Stimulated activated effector memory CD8-positive, alpha-beta T cell treated with anti-CD3 and anti-CD28 coated beads, Interleukin-12 subunit alpha, Interleukin-12 subunit beta, amount 100 ng/mL, for 72 hours (primary cell): ENCODE data around the gene PHGDH.

Experiments
- ATAC-seq: fragments of 150-1000 bp; cut with Tn5 transposase; 2 replicates; pipeline ENCODE4 v1.10.0; 2021
- DNase-seq, 2 donors: peaks; one replicate each; pipeline ENCODE4 v3.0.0; 2021 to 2022; ENCODE audit warnings: low spot score in 2 of 2
- H3K27ac Mint-ChIP-seq: one replicate; pipeline ENCODE4 v1.8.0; 2022; ENCODE audit warnings: mild to moderate bottlenecking, mixed read lengths
- H3K36me3 Mint-ChIP-seq: one replicate; pipeline ENCODE4 v1.8.0; 2022; ENCODE audit warnings: mild to moderate bottlenecking, mixed read lengths
- H3K4me1 Mint-ChIP-seq: one replicate; pipeline ENCODE4 v1.8.0; 2022; ENCODE audit warnings: mixed read lengths
- H3K4me3 Mint-ChIP-seq: one replicate; pipeline ENCODE4 v1.8.0; 2022; ENCODE audit warnings: mild to moderate bottlenecking, mixed read lengths
- H3K9me3 Mint-ChIP-seq: one replicate; pipeline ENCODE4 v1.8.0; 2022; ENCODE audit warnings: mixed read lengths

The PHGDH gene

DNA sequence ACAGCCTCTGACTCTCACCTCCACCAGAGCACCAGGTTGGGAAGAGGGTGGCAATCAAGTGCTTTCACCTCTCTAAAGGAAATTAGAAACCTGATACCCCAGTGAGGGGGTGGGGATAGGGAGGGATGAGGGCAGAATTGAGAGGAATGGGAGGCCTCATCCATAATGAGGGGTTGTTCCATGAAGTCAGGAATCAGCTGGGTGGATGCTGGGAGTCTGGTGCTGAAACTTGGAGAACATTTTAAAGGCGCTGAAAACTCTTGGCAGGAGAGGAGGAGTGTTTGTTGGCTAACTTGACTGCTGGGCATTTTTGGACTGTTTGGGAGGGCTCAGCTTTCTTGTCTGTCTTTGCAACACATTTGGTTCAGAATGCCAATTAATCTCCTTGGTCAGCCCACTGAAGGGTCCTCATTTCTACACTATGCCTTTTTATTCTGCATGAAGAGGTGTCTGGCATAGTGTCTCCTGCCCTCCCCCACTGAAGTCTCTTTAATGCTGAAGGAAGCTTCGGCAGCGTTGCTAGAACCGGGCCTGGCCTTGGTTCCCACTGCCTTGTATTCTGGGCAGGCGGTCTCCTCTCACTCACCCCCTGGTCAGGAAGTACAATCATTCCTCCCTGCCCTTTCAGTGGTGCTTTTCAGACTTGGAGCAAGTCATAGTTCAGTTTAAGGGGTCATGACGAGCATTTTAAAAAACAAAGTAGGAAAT is 2.2 kb downstream of the PHGDH start:
- H3K4me1 Mint-ChIP-seq, result peaks cover 16% of the 10 kb centered on the region

DNA sequence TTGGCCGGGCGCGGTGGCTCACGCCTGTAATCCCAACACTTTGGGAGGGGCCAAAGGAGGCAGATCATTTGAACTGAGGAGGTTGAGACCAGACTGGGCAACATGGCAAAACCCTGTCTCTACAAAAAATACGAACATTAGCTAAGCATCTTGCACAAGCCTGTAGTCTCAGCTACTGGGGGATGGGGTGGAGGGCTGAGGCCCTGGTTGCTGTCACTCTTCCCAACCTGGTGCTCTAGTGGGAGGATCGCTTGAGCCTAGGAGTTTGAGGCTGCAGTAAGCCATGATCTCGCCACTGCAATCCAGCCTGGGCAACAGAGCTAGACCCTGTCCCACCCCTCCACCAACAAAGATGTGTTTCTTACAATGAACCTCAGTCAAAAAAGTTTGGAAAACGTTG is 2.8 kb downstream of the PHGDH start:
- H3K27ac Mint-ChIP-seq, result no peak overlapping the region
- no peaks in the 10 kb centered on the region for H3K36me3 Mint-ChIP-seq
- ATAC-seq (no peak), DNase-seq (no peak)
- H3K4me3 Mint-ChIP-seq, result no peak overlapping the region
- H3K4me1 Mint-ChIP-seq, result peaks cover 16% of the 10 kb centered on the region
- H3K9me3 Mint-ChIP-seq, result no peaks in the 10 kb centered on the region

More for the DNA sequence above, 2.2 kb downstream of the PHGDH start:
- no peak overlapping the region for H3K27ac Mint-ChIP-seq
- no peaks in the 10 kb centered on the region for H3K36me3 Mint-ChIP-seq
- ATAC-seq (no peak), DNase-seq (no peak)
- peak overlapping the region; percentile 83 for H3K4me3 Mint-ChIP-seq
- H3K9me3 Mint-ChIP-seq, result no peaks in the 10 kb centered on the region

GRCh38 chr1:119715542-119715941 is 3.8 kb downstream of the PHGDH start:
- Mint-ChIP-seq H3K27ac (no peak overlapping the region), H3K4me1 (peaks cover 16% of the 10 kb centered on the region), H3K9me3 (no peaks in the 10 kb centered on the region), H3K4me3 (no peak overlapping the region), H3K36me3 (no peaks in the 10 kb centered on the region)
- ATAC-seq, result no peak
- DNase-seq, result no peak

- no peak overlapping the region for H3K27ac Mint-ChIP-seq
- no peak overlapping the region for H3K4me3 Mint-ChIP-seq
- H3K4me1 Mint-ChIP-seq, result peaks cover 10% of the 10 kb centered on the region
- ATAC-seq, result no peak
- H3K9me3 Mint-ChIP-seq, result no peaks in the 10 kb centered on the region
- H3K36me3 Mint-ChIP-seq, result peaks cover 12% of the 10 kb centered on the region
- no peak for DNase-seq
Observed at GRCh38 chr1:119718409-119718808, 6.7 kb downstream of the PHGDH start.

GRCh38 chr1:119718972-119719371 is 7.2 kb downstream of the PHGDH start:
- Mint-ChIP-seq H3K4me3 (no peak overlapping the region), H3K9me3 (no peaks in the 10 kb centered on the region), H3K36me3 (peaks cover 12% of the 10 kb centered on the region), H3K27ac (no peak overlapping the region), H3K4me1 (peaks cover 6% of the 10 kb centered on the region)
- ATAC-seq (no peak), DNase-seq (no peak)

- no peak for DNase-seq
- Mint-ChIP-seq H3K36me3 (peaks cover 18% of the 10 kb centered on the region), H3K4me1 (no peaks in the 10 kb centered on the region), H3K27ac (no peak overlapping the region), H3K9me3 (no peaks in the 10 kb centered on the region), H3K4me3 (no peak overlapping the region)
- ATAC-seq, result no peak
Observed at GRCh38 chr1:119720866-119721440, 9.2 kb downstream of the PHGDH start.

DNA sequence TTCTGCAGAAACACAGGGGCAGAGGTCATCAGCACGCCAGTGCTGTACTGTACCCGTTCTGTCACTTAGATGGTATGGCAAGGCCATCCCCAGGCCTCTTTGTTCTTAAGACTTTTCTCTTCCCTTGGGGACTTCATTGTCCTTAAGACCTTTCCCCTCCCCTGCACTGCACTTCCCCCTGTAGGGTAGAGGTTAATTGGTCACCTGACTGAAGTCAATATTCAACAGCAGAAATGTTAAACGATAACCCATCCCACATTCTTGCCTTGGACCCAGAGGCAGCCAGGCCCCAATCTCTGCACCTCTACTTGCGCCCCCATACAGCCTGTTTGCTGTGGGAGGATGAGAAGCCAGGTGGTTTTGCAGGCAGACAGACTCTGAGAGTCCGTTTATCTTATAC is 10.2 kb downstream of the PHGDH start:
- Mint-ChIP-seq H3K4me1 (no peaks in the 10 kb centered on the region), H3K27ac (no peak overlapping the region), H3K36me3 (peaks cover 21% of the 10 kb centered on the region), H3K9me3 (no peaks in the 10 kb centered on the region), H3K4me3 (no peak overlapping the region)
- ATAC-seq (no peak), DNase-seq (no peak)

DNA sequence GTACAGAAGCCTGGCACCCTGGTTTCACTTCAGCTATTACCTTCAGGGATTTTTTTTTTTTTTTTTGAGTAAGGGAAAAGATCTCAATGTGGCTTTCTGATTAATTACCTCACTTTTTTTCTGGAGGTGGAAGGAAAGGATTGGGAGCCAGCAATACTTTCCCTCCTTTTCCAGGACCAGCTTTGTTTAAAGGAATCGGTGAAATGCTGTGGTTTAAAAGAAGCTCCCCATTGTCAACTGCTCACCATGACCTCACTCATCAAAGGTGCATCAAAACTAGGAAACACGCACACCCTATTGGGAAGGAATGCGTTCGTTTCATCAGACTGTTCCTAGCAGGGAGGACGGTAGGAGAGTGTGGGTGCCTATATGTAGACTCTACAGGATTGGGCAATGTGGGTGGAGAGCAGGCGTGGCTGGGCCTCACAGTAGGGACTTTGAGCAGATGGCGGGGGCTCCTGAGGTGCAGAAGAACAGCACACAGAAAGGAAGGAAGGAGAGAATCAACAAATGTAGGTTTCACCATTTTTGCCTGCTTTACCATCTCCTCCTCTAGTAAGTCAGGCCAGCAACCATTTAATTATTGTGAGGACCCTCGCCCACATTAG is 13.0 kb downstream of the PHGDH start:
- Mint-ChIP-seq H3K36me3 (peaks cover 31% of the 10 kb centered on the region), H3K4me1 (no peaks in the 10 kb centered on the region), H3K27ac (no peak overlapping the region), H3K9me3 (no peaks in the 10 kb centered on the region), H3K4me3 (no peak overlapping the region)
- ATAC-seq (no peak), DNase-seq (no peak)

DNA sequence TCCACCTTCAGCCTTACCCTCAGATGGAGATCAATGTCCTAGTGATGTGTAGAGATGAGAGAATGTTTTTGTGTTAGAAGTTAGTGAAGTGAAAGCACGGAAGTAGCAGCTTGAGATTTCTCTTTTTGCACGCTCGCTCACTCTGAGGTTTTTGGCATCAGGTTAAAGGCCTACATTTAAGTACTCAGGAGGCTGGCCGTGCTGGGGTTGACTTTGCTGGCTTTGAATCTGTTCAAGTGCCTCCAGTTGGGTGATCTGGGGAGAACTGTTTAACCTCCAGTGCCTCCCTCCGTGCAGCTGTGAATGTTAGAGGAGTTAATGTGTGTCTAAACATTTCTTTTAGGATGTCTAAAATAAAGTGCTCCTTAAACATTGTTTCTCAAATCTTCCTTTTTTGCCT is 13.9 kb downstream of the PHGDH start:
- no peak overlapping the region for H3K27ac Mint-ChIP-seq
- no peak for DNase-seq
- ATAC-seq, result no peak
- no peaks in the 10 kb centered on the region for H3K4me1 Mint-ChIP-seq
- no peak overlapping the region for H3K4me3 Mint-ChIP-seq
- H3K9me3 Mint-ChIP-seq, result no peaks in the 10 kb centered on the region
- peaks cover 31% of the 10 kb centered on the region for H3K36me3 Mint-ChIP-seq

DNA sequence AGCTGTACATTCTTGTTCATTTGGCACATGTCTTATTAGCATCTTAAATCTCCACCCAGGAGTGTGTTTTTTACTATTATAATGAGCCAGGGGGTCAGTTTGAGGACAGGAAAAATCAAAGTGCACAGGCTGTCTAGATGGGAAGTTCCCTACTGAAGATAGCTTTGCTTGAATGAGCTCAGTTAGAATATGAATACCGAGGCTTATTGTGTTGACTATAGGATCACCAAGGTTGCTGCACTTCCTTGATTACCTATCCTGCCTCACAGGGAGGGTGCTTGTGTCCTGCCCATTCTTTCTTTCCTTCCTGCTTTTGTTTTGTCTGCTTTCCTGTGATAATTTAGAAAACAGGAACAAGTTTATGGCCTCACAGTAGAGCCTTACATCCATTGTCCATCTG is 16.3 kb downstream of the PHGDH start:
- H3K27ac Mint-ChIP-seq, result no peak overlapping the region
- ATAC-seq, result no peak
- no peaks in the 10 kb centered on the region for H3K4me1 Mint-ChIP-seq
- no peak overlapping the region for H3K4me3 Mint-ChIP-seq
- H3K9me3 Mint-ChIP-seq, result no peaks in the 10 kb centered on the region
- DNase-seq, result no peak
- H3K36me3 Mint-ChIP-seq, result peaks cover 21% of the 10 kb centered on the region

DNA sequence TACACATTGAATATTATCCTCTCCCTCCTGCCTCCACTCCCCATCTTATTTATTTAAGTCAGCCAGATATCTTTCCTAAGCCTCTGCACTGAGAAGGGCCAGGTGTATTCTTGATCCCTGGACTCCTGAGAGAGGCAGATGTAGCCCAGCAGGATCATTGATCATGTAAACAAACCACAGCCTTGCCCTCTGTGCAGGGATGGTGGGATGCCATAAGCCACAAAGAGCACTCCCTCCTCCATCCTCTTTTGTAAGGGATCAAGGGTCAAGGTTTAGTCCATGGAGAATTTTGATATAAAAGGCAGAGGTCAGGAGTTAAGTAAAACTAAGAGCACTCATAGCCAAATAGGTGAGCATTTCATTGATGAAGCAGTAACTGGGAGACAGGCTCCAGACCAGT is 17.3 kb downstream of the PHGDH start:
- Mint-ChIP-seq H3K9me3 (no peaks in the 10 kb centered on the region), H3K27ac (no peak overlapping the region), H3K4me3 (no peak overlapping the region), H3K36me3 (peaks cover 19% of the 10 kb centered on the region), H3K4me1 (no peaks in the 10 kb centered on the region)
- ATAC-seq (no peak), DNase-seq (no peak)

DNA sequence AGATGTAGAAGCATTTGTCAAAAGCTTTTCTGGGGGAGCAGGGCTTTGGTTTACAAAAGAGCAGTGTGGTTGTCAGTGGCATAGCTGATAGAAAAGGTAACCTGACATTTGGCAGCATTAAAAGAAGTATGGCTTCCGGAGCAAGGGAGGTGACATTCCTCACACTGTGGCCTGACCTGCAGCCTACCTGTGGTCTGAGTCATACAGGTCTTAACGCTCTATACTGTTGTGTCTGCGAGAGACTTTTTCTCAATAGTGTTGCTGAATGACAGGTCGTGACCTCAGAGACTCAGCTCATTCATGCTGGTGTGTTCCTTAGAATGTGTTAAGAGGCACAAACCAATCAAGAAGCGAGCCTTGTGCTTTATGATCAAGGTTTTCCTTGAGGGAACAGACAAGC is 19.3 kb downstream of the PHGDH start:
- Mint-ChIP-seq H3K9me3 (no peaks in the 10 kb centered on the region), H3K4me1 (no peaks in the 10 kb centered on the region), H3K4me3 (no peak overlapping the region), H3K27ac (no peak overlapping the region), H3K36me3 (peaks cover 21% of the 10 kb centered on the region)
- DNase-seq, result no peak
- no peak for ATAC-seq

DNA sequence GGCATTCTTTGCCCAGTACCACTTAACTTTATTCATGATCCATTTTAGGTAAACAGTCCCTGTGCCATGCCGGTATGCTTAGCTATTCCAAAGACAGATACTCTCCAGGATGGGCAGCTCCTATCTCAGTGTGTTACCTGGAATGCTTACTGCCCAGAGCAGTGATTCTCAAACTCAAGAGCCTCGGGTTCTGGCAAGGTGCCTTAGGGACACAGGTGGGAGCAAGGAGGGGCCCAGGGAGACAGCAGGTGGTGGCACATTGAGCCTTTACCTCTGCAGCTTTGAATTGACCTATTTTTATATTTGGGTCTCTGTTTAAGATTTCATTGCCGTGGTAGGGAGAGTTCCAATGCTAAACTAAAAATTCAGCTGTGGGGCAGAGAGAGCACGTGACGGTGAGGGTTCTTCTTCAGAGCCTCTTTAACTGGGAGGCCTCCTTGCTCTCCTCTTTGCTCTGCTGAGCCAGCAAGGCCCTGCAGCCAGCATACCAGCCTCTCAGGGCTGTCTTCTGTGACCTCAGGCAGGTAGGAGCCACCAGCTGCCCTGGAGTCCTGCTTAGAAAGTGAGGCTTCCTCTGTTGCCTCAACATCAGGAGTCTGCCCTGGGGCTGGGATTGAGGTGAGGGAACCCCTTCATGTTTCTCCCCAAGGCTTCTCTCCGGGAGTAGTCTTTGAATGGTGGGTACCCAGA is 20.2 kb downstream of the PHGDH start:
- peaks cover 18% of the 10 kb centered on the region for H3K36me3 Mint-ChIP-seq
- DNase-seq, result no peak
- H3K4me3 Mint-ChIP-seq, result no peak overlapping the region
- ATAC-seq, result no peak
- no peaks in the 10 kb centered on the region for H3K4me1 Mint-ChIP-seq
- no peaks in the 10 kb centered on the region for H3K9me3 Mint-ChIP-seq
- H3K27ac Mint-ChIP-seq, result no peak overlapping the region

DNA sequence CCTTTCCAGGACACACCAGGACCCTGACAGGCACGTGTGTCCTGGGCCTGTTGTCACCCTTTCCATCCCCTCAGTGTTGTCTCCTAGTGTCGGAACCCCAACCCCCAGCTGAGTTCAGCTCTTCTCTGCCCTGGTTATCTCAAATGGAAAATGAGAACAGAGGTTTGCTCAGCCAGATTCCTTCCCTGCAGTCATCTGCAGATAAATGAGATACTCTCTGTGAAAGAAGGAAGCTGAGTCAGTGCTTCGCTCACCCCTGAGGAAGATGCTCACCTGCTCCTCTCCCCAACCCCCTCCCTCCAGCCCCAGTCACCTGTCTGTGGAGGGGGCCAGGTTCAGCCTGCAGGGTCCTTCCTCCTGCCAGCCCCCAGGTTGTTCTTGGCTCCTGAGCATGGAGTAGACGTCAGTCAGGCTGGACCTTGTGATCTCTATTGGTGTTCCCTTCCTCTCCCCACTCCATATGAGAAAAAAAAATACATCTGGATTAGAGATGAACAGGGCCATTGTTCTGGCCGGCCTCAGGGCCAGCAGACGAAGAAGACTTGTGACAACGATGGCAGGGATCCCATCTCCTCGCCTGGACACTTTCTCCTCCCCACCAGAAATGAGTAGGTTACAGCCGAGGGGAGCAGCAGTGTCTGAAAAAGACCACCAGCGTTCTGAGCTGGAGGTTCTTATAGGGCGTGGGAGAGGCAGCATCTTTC is 20.9 kb downstream of the PHGDH start:
- H3K4me3 Mint-ChIP-seq, result no peak overlapping the region
- H3K9me3 Mint-ChIP-seq, result no peaks in the 10 kb centered on the region
- ATAC-seq (no peak), DNase-seq (no peak)
- H3K36me3 Mint-ChIP-seq, result peaks cover 10% of the 10 kb centered on the region
- H3K4me1 Mint-ChIP-seq, result no peaks in the 10 kb centered on the region
- H3K27ac Mint-ChIP-seq, result peak overlapping the region; percentile 32

DNA sequence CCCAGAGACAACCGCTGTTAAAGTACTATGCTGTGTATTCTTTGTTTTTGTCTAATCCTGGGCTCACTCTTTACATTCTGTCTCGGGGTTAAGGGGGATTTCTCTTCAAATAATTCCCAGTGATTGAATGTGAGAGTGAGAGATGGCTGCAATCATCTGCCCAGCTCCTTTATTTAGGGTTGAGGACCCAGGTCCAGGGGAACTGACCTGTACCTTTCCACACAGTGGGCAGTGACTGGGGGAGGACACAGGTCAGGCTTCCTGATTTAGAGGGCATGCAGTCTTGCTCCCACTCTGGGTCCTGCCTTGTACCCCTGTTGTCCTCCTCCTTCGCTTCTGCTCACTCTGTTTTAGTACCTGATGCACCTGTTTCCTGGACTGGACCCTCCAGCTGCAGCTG is 22.0 kb downstream of the PHGDH start:
- Mint-ChIP-seq H3K4me1 (no peaks in the 10 kb centered on the region), H3K9me3 (no peaks in the 10 kb centered on the region), H3K4me3 (no peak overlapping the region), H3K27ac (no peak overlapping the region), H3K36me3 (peaks cover 8% of the 10 kb centered on the region)
- ATAC-seq (no peak), DNase-seq (no peak)
